Fibroblast of mammary gland (primary cell): ENCODE measurements around the gene MLKL.
A peak's percentile ranks its signal among the peaks of the same experiment; 100 is the strongest.
"Not testable (repeated sequence)": the region's sequence is repeated elsewhere in the genome, so short reads cannot be mapped to it uniquely, and the experiment has no call there.

Source experiments
- DNase-seq: peaks from one replicate; pipeline ENCODE4 v3.0.0-alpha.2; 2010; ENCODE audit warnings: low read depth
- H3K4me3 ChIP-seq: 2 replicates; pipeline ENCODE4 v1.5.1; 2011; ENCODE audit warnings: low read depth, mild to moderate bottlenecking, low read length, moderate library complexity; ENCODE audit not compliant: control insufficient read depth
- CTCF ChIP-seq: conservative IDR thresholded peaks from 2 replicates; pipeline ENCODE4 v1.5.1; 2011; ENCODE audit warnings: low read depth, low read length, inconsistent platforms; ENCODE audit not compliant: control insufficient read depth, insufficient read depth

The MLKL gene

GRCh38 chr16:74659041-74659440 lies 41.6 kb downstream of the MLKL start:
- no peak for DNase-seq
- no peak for TF ChIP-seq CTCF
- no peak overlapping the region for H3K4me3 ChIP-seq

- no peak for DNase-seq
- H3K4me3 ChIP-seq, result no peak overlapping the region
- TF ChIP-seq CTCF, result no peak
These were observed 42.6 kb downstream of the MLKL start for GRCh38 chr16:74657870-74658642.

GRCh38 chr16:74654536-74655050 lies 46.1 kb downstream of the MLKL start:
- DNase-seq, result no peak
- H3K4me3 ChIP-seq, result no peak overlapping the region
- TF ChIP-seq CTCF, result no peak

- DNase-seq, result peak; percentile 39
- not testable (repeated sequence) for H3K4me3 ChIP-seq
These were observed 47.8 kb downstream of the MLKL start for GRCh38 chr16:74652883-74653282.

GRCh38 chr16:74652249-74652648 lies 48.4 kb downstream of the MLKL start:
- TF ChIP-seq CTCF, result no peak
- no peak for DNase-seq
- no peak overlapping the region for H3K4me3 ChIP-seq

- no peak for DNase-seq
- no peak overlapping the region for H3K4me3 ChIP-seq
- no peak for TF ChIP-seq CTCF
These were observed 48.8 kb downstream of the MLKL start for GRCh38 chr16:74651841-74652240.

- DNase-seq, result no peak
- peak; percentile 43 for TF ChIP-seq CTCF
- no peak overlapping the region for H3K4me3 ChIP-seq
These were observed 49.6 kb downstream of the MLKL start for GRCh38 chr16:74650966-74651567.
